Measurements from ENCODE around the gene SERPINE3. TPM values are rescaled to one million over a fixed set of nuclear protein-coding genes. Genes with fewer than 3 reads are reported as not detected.

The SERPINE3 gene
- polyA plus RNA-seq, 1 of the 3 experiments (the other 2 are of a cell fraction): not detected

GRCh38 chr13:51347099-51347498 lies 7.6 kb downstream of the SERPINE3 start:
- Histone ChIP-seq H3F3A (replicated peaks; ENCODE audit: insufficient read depth) (no peaks in the 10 kb centered on the region), H3K9me2 (no peaks in the 10 kb centered on the region)

More at GRCh38 chr13:51347099-51347498, 7.6 kb downstream of the SERPINE3 start:
- H3K4me2 ChIP-seq: no peak overlapping the region
- no peaks in the 10 kb centered on the region for H3K9me3 ChIP-seq
- peaks cover under 1 to 4% of the 10 kb centered on the region in 2 experiments; a peak in 1 of 4 replicates for H3K4me1 ChIP-seq (ENCODE audit: control insufficient read depth in 1 of 2, insufficient read depth in 2 of 2, low read depth in 1 of 2, low read length in 1 of 2)
- H3K27me3 ChIP-seq (ENCODE audit: insufficient read depth): no peaks in the 10 kb centered on the region
- TF ChIP-seq MXI1 (IDR thresholded peaks at IDR 0.05; ENCODE audit: low read depth, low read length) (no peak), FOXJ3 (CRISPR knock-in tag; IDR thresholded peaks at IDR 0.05) (no peak), EZH2phosphoT487 (IDR thresholded peaks at IDR 0.05; ENCODE audit: borderline replicate concordance, low read depth) (no peak), ELF1 (IDR thresholded peaks at IDR 0.05) (no peak), TEAD4 (IDR thresholded peaks at IDR 0.05; ENCODE audit: borderline replicate concordance, insufficient read depth) (no peak), USF1 (IDR thresholded peaks at IDR 0.05; ENCODE audit: borderline replicate concordance, low read depth) (no peak), RXRA (IDR thresholded peaks at IDR 0.05; ENCODE audit: borderline replicate concordance, low read depth) (no peak), FOSL2 (IDR thresholded peaks at IDR 0.05; ENCODE audit: borderline replicate concordance, low read depth) (no peak), GATA2 (CRISPR knock-in tag; IDR thresholded peaks at IDR 0.05) (no peak), EP300 (IDR thresholded peaks at IDR 0.05; ENCODE audit: borderline replicate concordance in 1 of 2, low read depth in 1 of 2, low read length in 1 of 2) (no peak), CTCF (IDR thresholded peaks at IDR 0.05) (no peak), NFIC (IDR thresholded peaks at IDR 0.05; ENCODE audit: borderline replicate concordance) (no peak)
- TF ChIP-seq, protein P1, sequence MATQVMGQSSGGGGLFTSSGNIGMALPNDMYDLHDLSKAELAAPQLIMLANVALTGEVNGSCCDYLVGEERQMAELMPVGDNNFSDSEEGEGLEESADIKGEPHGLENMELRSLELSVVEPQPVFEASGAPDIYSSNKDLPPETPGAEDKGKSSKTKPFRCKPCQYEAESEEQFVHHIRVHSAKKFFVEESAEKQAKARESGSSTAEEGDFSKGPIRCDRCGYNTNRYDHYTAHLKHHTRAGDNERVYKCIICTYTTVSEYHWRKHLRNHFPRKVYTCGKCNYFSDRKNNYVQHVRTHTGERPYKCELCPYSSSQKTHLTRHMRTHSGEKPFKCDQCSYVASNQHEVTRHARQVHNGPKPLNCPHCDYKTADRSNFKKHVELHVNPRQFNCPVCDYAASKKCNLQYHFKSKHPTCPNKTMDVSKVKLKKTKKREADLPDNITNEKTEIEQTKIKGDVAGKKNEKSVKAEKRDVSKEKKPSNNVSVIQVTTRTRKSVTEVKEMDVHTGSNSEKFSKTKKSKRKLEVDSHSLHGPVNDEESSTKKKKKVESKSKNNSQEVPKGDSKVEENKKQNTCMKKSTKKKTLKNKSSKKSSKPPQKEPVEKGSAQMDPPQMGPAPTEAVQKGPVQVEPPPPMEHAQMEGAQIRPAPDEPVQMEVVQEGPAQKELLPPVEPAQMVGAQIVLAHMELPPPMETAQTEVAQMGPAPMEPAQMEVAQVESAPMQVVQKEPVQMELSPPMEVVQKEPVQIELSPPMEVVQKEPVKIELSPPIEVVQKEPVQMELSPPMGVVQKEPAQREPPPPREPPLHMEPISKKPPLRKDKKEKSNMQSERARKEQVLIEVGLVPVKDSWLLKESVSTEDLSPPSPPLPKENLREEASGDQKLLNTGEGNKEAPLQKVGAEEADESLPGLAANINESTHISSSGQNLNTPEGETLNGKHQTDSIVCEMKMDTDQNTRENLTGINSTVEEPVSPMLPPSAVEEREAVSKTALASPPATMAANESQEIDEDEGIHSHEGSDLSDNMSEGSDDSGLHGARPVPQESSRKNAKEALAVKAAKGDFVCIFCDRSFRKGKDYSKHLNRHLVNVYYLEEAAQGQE (IDR thresholded peaks at IDR 0.05; ENCODE audit: low read depth, low read length): no peak
- TF ChIP-seq, protein P2, sequence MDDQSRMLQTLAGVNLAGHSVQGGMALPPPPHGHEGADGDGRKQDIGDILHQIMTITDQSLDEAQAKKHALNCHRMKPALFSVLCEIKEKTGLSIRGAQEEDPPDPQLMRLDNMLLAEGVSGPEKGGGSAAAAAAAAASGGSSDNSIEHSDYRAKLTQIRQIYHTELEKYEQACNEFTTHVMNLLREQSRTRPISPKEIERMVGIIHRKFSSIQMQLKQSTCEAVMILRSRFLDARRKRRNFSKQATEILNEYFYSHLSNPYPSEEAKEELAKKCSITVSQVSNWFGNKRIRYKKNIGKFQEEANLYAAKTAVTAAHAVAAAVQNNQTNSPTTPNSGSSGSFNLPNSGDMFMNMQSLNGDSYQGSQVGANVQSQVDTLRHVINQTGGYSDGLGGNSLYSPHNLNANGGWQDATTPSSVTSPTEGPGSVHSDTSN (IDR thresholded peaks at IDR 0.05): no peak
- H3K9ac ChIP-seq: no peak overlapping the region
- H3K36me3 ChIP-seq (replicated peaks in 1 of 2; ENCODE audit: control insufficient read depth in 1 of 2, insufficient read depth in 2 of 2, low read length in 1 of 2): peaks cover 0 to under 1% of the 10 kb centered on the region in 2 experiments
- H4K20me1 ChIP-seq (ENCODE audit: insufficient read depth): no peaks in the 10 kb centered on the region
- POLR2A ChIA-PET: no interaction called here
- H3K27ac ChIP-seq (ENCODE audit: low read depth in 2 of 2, low read length in 1 of 2): no peak overlapping the region
- H3K79me2 ChIP-seq (ENCODE audit: insufficient read depth): no peaks in the 10 kb centered on the region
- CTCF ChIA-PET: no interaction called here
- WGBS (ENCODE audit: low lambda C conversion rate): 94% methylated on average over 5 of the region's 9 CpGs
- no peak for DNase-seq
- no peak overlapping the region for H2AFZ ChIP-seq (ENCODE audit: low read depth)
- no peak overlapping the region for H3K4me3 ChIP-seq (ENCODE audit: low read depth in 2 of 2, low read length in 1 of 2)

Data from SK-N-SH (cell line).